ENCODE measurements around the gene PFKFB2. TPM values are rescaled to one million over a fixed set of nuclear protein-coding genes. Genes with fewer than 3 reads are reported as not detected.

PFKFB2 gene
- total RNA-seq, 4 donors from 2014 or later = 4.0 to 16.1 (median 6.1) TPM

GRCh38 chr1:207009182-207009850 lies 43.8 kb upstream of the PFKFB2 start:
- TF ChIP-seq CTCF (IDR thresholded peaks at IDR 0.05) = no peak
- DNase-seq (ENCODE audit: low spot score) (no peak), ATAC-seq (ENCODE audit: low FRiP score) (no peak)

DNA sequence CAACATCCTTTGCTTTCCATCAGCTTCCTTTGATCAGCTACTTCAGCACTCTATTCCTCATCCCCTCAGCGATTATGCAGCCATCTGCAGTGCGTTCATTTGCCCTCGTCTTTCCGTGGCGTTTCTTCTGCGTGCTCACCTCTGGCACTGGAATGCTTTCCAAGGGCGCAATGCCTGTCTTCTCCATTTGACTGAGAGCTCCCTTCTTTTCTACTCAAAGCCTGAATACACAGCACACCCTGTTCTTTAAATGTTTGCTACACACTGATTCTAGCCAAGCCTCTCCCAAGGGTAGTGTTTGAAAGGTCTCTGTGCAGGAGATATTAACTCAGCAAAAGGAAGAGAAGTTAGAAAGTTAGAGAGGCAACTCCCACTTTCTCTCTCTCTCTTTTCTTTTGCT lies 43.1 kb upstream of the PFKFB2 start:
- DNase-seq (ENCODE audit: low spot score) (no peak), ATAC-seq (ENCODE audit: low FRiP score) (no peak)
- TF ChIP-seq CTCF (IDR thresholded peaks at IDR 0.05) = no peak

GRCh38 chr1:207010726-207011125 lies 42.3 kb upstream of the PFKFB2 start:
- TF ChIP-seq CTCF (IDR thresholded peaks at IDR 0.05) = no peak
- ATAC-seq (ENCODE audit: low FRiP score) = no peak
- no peak for DNase-seq (ENCODE audit: low spot score)

DNA sequence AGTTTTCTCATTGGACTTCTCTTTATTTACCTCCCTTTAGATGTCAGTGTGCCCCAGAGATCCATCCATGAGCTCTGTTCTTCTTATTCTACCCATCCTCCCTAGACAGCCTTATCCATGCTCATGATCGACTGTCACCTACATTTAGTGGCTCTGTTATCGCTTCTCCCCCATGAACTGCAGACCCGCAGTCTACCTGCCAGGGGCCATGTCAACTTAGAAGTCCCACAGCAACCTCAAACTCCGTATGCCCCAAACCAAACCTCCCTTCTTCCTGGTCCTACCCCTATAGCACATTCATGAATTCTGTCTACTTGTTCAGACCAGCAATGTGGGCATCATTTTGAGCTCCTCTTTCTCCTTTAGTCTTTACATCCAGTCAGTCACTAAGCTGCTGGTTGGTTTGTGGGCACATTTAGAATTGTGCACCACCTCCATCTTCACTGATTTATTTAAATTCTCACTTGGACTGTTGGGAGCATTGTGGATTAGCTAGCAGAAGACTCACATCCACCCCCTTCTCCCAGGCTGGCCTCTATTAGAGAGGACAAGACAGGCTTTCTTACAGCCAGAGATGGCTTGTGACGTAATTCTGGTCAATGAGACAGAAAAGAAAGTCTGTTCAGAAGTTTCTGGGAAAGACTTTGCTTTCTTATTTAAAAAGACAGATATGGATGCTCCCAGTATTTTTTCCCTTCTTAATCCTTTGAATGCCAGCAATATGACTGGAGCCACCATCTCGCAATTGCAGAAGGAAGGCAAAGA lies 39.6 kb upstream of the PFKFB2 start:
- DNase-seq (ENCODE audit: low spot score) (no peak), ATAC-seq (ENCODE audit: low FRiP score) (no peak)
- no peak for TF ChIP-seq CTCF (IDR thresholded peaks at IDR 0.05)

- ATAC-seq (ENCODE audit: low FRiP score) (no peak), DNase-seq (ENCODE audit: low spot score) (no peak)
- no peak for TF ChIP-seq CTCF (IDR thresholded peaks at IDR 0.05)
These were observed 38.3 kb upstream of the PFKFB2 start for GRCh38 chr1:207014728-207015127.

GRCh38 chr1:207015791-207016190 lies 37.3 kb upstream of the PFKFB2 start:
- ATAC-seq (ENCODE audit: low FRiP score) (no peak), DNase-seq (ENCODE audit: low spot score) (no peak)
- TF ChIP-seq CTCF (IDR thresholded peaks at IDR 0.05) = no peak
